CD8-positive, alpha-beta memory T cell (primary cell): ENCODE data around the gene ZNF746. TPM values are rescaled to one million over a fixed set of nuclear protein-coding genes. Genes with fewer than 3 reads are reported as not detected.
A peak's percentile ranks its signal among the peaks of the same experiment; 100 is the strongest.

Experiments
- CTCF ChIA-PET: fragments of 350-600 bp; sonication (Branson Sonifier 250); formaldehyde crosslinking; loops from one replicate; lab custom pipeline; 2021; ENCODE audit warnings: antibody characterized with exemption; lab: Charles Lee
- POLR2A ChIA-PET: fragments of 350-600 bp; sonication (Branson Sonifier 250); formaldehyde crosslinking; loops from one replicate; lab custom pipeline; 2021; ENCODE audit warnings: antibody characterized with exemption; lab: Charles Lee
- DNase-seq, 5 donors: peaks; one replicate each; pipeline versions ENCODE4 v3.0.0 to v3.0.0-alpha.2; 2020 to 2022; ENCODE audit warnings: mixed read lengths in 1 of 5
- H3K27ac ChIP-seq: one replicate; pipeline ENCODE4 v1.7.0; 2013; ENCODE audit warnings: low read depth, mild to moderate bottlenecking, low read length, moderate library complexity
- H3K27me3 ChIP-seq: 2 replicates; pipeline ENCODE4 v1.7.0; 2013; ENCODE audit warnings: low read length, mild to moderate bottlenecking; ENCODE audit not compliant: insufficient read depth, poor library complexity, severe bottlenecking
- H3K36me3 ChIP-seq: 2 replicates; pipeline ENCODE4 v1.7.0; 2013; ENCODE audit warnings: mild to moderate bottlenecking, low read length, moderate library complexity; ENCODE audit not compliant: insufficient read depth
- H3K4me1 ChIP-seq: 2 replicates; pipeline ENCODE4 v1.7.0; 2013; ENCODE audit warnings: mild to moderate bottlenecking, low read length, moderate library complexity; ENCODE audit not compliant: insufficient read depth
- H3K4me3 ChIP-seq: 2 replicates; pipeline ENCODE4 v1.7.0; 2013; ENCODE audit warnings: mild to moderate bottlenecking, low read length
- H3K9me3 ChIP-seq: 2 replicates; pipeline ENCODE4 v1.7.0; 2013; ENCODE audit warnings: mild to moderate bottlenecking, low read length
- H3K27ac Mint-ChIP-seq, 8 donors: one replicate each; pipeline ENCODE4 v1.8.0; 2020 to 2021; ENCODE audit warnings: mixed read lengths in 8 of 8, mild to moderate bottlenecking in 6 of 8, inconsistent platforms in 3 of 8, moderate library complexity in 3 of 8
- H3K27me3 Mint-ChIP-seq, 2 donors: one replicate each; pipeline ENCODE4 v1.8.0; 2020 to 2021; ENCODE audit warnings: mixed read lengths in 2 of 2, mild to moderate bottlenecking in 1 of 2, moderate library complexity in 1 of 2
- H3K36me3 Mint-ChIP-seq, 3 donors: one replicate each; pipeline ENCODE4 v1.8.0; 2020 to 2021; ENCODE audit warnings: mixed read lengths in 3 of 3, inconsistent platforms in 1 of 3, mild to moderate bottlenecking in 1 of 3
- H3K4me1 Mint-ChIP-seq, 3 donors: one replicate each; pipeline ENCODE4 v1.8.0; 2020 to 2021; ENCODE audit warnings: mixed read lengths in 3 of 3, inconsistent platforms in 1 of 3, mild to moderate bottlenecking in 1 of 3
- H3K4me3 Mint-ChIP-seq, 7 donors: one replicate each; pipeline ENCODE4 v1.8.0; 2020 to 2021; ENCODE audit warnings: mixed read lengths in 7 of 7, mild to moderate bottlenecking in 6 of 7, moderate library complexity in 4 of 7, inconsistent platforms in 2 of 7
- H3K9me3 Mint-ChIP-seq, 5 donors: one replicate each; pipeline ENCODE4 v1.8.0; 2020 to 2022; ENCODE audit warnings: mixed read lengths in 5 of 5, mild to moderate bottlenecking in 3 of 5, moderate library complexity in 2 of 5, inconsistent platforms in 1 of 5
- polyA plus RNA-seq: library from polyadenylated mRNA; unstranded; fragments of 300-500 nt; fragmentation: Illumina TruSeq; gene quantifications from one replicate; pipeline ENCODE4 v1.2.3, GENCODE V29; 2021
- total RNA-seq, 2 experiments: library from RNA; stranded (reverse); gene quantifications; one replicate each; pipeline ENCODE4 v1.2.3, GENCODE V29; 2021

ZNF746 gene
- total and polyA plus RNA-seq, 3 experiments from 2014 or later = 13.9 to 21.3 (median 19.9) TPM

DNA sequence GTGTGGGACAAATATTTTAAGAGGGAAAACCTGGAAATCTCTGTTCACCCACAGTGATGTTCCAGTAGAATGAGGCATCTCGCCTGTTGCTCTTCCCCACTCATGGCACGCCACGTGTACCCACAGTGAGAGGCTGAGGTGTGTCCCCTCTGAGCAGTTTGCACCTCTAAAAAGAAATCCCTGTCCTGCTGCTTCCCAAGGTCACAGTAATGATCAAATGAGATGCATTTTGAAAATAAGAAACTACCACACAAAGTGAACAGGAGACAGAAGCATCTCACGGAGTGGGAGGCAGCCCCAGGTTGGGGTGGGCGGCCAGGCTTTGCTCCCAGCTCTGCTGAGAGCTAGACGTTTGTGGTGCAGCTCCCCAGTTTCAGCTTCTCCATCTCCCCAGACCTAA lies 24.4 kb downstream of the ZNF746 start:
- CTCF ChIA-PET = no interaction called here
- Mint-ChIP-seq H3K9me3 (no peaks in the 10 kb centered on the region), H3K27ac (peak overlapping the region in 1 of 8 donors; percentile 4), H3K4me3 (no peak overlapping the region), H3K36me3 (peaks cover 4 to 63% (median 12%) of the 10 kb centered on the region in 3 donors), H3K4me1 (peaks cover 0 to 4% (median 2%) of the 10 kb centered on the region in 3 donors), H3K27me3 (peaks cover 0 to 1% of the 10 kb centered on the region in 2 donors)
- Histone ChIP-seq H3K4me1 (no peaks in the 10 kb centered on the region), H3K36me3 (peaks cover 26% of the 10 kb centered on the region), H3K4me3 (no peak overlapping the region), H3K9me3 (no peaks in the 10 kb centered on the region), H3K27me3 (no peaks in the 10 kb centered on the region), H3K27ac (no peak overlapping the region)
- POLR2A ChIA-PET = no interaction called here
- DNase-seq = no peak

DNA sequence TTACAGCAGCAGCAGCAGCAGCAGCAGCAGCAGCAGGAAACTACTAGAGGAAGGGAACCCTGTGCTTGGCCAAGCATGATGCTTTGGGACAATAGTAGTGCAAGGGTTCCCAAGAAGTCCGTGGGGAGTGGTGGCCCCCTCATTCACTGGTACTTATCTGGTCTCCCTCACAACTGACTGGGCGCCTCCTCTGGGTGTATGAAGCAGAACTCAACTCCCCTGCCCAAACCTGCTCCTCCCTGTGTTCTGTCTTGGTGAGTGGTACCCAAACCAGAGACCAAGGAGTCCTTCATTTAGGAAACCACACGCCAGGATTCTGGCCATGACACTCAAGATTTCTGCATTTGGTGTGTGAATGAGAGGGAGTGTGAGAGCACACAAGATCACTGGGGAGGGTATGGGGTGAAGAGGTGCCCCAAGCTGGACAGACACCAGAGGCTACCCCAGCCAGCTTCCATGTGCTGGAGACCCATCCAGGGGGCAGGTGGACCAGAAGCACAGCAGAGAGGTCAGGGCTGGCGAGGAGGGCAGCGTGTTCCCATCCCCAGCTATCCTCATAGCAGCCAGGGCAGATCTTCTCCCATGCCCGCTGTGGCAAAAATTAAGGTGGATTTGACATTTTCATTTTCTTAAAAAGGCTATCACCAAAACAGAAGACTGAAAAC lies 26.2 kb downstream of the ZNF746 start:
- Histone ChIP-seq H3K27ac (no peak overlapping the region), H3K4me3 (no peak overlapping the region), H3K9me3 (no peaks in the 10 kb centered on the region), H3K27me3 (no peaks in the 10 kb centered on the region), H3K4me1 (no peaks in the 10 kb centered on the region), H3K36me3 (peaks cover 22% of the 10 kb centered on the region)
- ChIA-PET POLR2A (no interaction called here), CTCF (no interaction called here)
- Mint-ChIP-seq H3K4me1 (peaks cover 0 to 2% (median 1%) of the 10 kb centered on the region in 3 donors), H3K9me3 (peaks cover 0 to under 1% (median 0%) of the 10 kb centered on the region in 5 donors), H3K4me3 (no peak overlapping the region), H3K27me3 (peaks cover 0 to 4% of the 10 kb centered on the region in 2 donors), H3K36me3 (peaks cover 4 to 46% (median 10%) of the 10 kb centered on the region in 3 donors), H3K27ac (no peak overlapping the region)
- no peak for DNase-seq

DNA sequence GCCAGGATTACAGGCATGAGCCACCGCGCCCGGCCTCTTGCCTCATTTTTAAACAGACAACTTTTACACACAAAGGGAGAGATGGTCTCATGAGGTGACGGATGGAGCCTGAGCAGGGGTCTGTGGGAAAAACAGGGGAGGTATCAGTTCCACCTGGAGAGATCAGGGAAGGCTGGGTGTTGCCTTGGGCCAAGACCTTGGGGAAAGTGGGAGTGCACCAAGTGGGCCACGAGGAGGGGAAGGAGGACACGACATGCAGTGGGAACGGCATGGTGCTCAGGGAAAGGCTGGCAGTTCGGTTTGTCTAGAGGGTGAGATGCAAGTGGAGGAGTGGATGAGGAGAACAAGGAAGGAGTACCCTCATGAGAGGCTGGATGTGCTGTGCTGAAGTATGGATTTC lies 27.8 kb downstream of the ZNF746 start:
- Mint-ChIP-seq H3K36me3 (peaks cover 0 to 36% (median 2%) of the 10 kb centered on the region in 3 donors), H3K4me3 (no peak overlapping the region), H3K9me3 (peaks cover 0 to 5% (median 0%) of the 10 kb centered on the region in 5 donors), H3K27me3 (peaks cover 4 to 12% of the 10 kb centered on the region in 2 donors), H3K27ac (peak overlapping the region in 1 of 8 donors; percentile 12), H3K4me1 (no peaks in the 10 kb centered on the region)
- no peaks in the 10 kb centered on the region for H3K9me3 ChIP-seq
- no peak overlapping the region for H3K4me3 ChIP-seq
- H3K27ac ChIP-seq = no peak overlapping the region
- peaks cover 9% of the 10 kb centered on the region for H3K36me3 ChIP-seq
- CTCF ChIA-PET = no interaction called here
- POLR2A ChIA-PET = no interaction called here
- no peaks in the 10 kb centered on the region for H3K27me3 ChIP-seq
- H3K4me1 ChIP-seq = no peaks in the 10 kb centered on the region
- DNase-seq = no peak

DNA sequence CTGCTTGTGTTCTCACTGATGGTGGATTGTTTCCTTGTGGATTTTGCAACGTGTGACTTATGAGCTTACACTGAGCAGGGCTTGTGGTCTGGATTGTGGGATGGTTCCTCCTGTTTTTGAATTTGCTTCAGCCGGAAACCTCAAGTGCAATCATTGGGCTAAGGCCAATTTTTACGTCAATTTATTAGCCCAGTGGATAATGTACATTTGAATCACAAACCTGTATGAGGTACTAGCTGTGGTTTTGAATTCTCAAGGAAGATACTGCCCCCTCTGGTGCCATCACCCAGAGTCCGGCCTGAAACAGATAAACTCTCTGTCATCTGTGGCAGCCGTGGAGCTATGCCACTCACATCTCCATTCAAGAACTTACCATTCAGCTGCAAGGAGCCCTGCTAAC lies 29.4 kb downstream of the ZNF746 start:
- no peaks in the 10 kb centered on the region for H3K27me3 ChIP-seq
- no peak overlapping the region for H3K4me3 ChIP-seq
- CTCF ChIA-PET = no interaction called here
- no peak overlapping the region for H3K27ac ChIP-seq
- no peaks in the 10 kb centered on the region for H3K4me1 ChIP-seq
- Mint-ChIP-seq H3K36me3 (peaks cover 0 to 24% (median 2%) of the 10 kb centered on the region in 3 donors), H3K9me3 (peaks cover 0 to 5% (median 0%) of the 10 kb centered on the region in 5 donors), H3K4me1 (no peaks in the 10 kb centered on the region), H3K4me3 (no peak overlapping the region), H3K27me3 (peaks cover 4 to 20% of the 10 kb centered on the region in 2 donors), H3K27ac (peak overlapping the region in 1 of 8 donors; percentile 8)
- no peak for DNase-seq
- H3K9me3 ChIP-seq = no peaks in the 10 kb centered on the region
- no peaks in the 10 kb centered on the region for H3K36me3 ChIP-seq
- POLR2A ChIA-PET = no interaction called here

- Mint-ChIP-seq H3K36me3 (peaks cover 0 to 16% (median 2%) of the 10 kb centered on the region in 3 donors), H3K9me3 (peaks cover 0 to 5% (median 0%) of the 10 kb centered on the region in 5 donors), H3K27ac (no peak overlapping the region), H3K27me3 (peaks cover 4 to 20% of the 10 kb centered on the region in 2 donors), H3K4me3 (no peak overlapping the region), H3K4me1 (peaks cover 0 to 2% (median under 1%) of the 10 kb centered on the region in 3 donors)
- H3K4me1 ChIP-seq = no peaks in the 10 kb centered on the region
- H3K36me3 ChIP-seq = no peaks in the 10 kb centered on the region
- H3K4me3 ChIP-seq = no peak overlapping the region
- CTCF ChIA-PET = no interaction called here
- no peaks in the 10 kb centered on the region for H3K9me3 ChIP-seq
- no peaks in the 10 kb centered on the region for H3K27me3 ChIP-seq
- no peak overlapping the region for H3K27ac ChIP-seq
- POLR2A ChIA-PET = no interaction called here
- no peak for DNase-seq
These were observed 30.2 kb downstream of the ZNF746 start for GRCh38 chr7:149467321-149467859.

DNA sequence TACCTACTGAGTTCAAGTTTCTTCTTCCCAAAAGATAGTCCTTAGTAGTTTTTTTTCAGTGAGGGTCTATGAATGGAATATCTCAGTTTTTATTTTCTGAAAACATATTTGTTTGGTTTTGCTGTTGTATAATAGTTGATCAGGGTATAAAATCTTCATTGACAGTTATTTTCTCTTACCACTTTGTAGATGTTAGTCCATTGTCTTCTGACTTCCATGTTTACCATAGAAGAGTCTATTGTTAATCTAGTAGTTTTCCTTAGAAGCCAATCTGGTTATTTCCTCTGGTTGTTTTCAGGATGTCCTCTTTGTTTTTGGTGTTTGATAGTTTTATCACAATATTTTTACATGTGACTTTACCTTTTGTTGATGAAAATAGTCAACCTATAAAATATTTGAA lies 31.2 kb downstream of the ZNF746 start:
- Mint-ChIP-seq H3K4me3 (no peak overlapping the region), H3K9me3 (peaks cover 0 to 5% (median 0%) of the 10 kb centered on the region in 5 donors), H3K36me3 (peaks cover 0 to 9% (median 2%) of the 10 kb centered on the region in 3 donors), H3K4me1 (peaks cover 1 to 5% (median 3%) of the 10 kb centered on the region in 3 donors), H3K27me3 (peaks cover 6 to 20% of the 10 kb centered on the region in 2 donors), H3K27ac (no peak overlapping the region)
- Histone ChIP-seq H3K4me3 (no peak overlapping the region), H3K4me1 (peaks cover under 1% of the 10 kb centered on the region), H3K36me3 (no peaks in the 10 kb centered on the region), H3K9me3 (no peaks in the 10 kb centered on the region), H3K27ac (no peak overlapping the region), H3K27me3 (no peaks in the 10 kb centered on the region)
- ChIA-PET CTCF (no interaction called here), POLR2A (no interaction called here)
- no peak for DNase-seq

DNA sequence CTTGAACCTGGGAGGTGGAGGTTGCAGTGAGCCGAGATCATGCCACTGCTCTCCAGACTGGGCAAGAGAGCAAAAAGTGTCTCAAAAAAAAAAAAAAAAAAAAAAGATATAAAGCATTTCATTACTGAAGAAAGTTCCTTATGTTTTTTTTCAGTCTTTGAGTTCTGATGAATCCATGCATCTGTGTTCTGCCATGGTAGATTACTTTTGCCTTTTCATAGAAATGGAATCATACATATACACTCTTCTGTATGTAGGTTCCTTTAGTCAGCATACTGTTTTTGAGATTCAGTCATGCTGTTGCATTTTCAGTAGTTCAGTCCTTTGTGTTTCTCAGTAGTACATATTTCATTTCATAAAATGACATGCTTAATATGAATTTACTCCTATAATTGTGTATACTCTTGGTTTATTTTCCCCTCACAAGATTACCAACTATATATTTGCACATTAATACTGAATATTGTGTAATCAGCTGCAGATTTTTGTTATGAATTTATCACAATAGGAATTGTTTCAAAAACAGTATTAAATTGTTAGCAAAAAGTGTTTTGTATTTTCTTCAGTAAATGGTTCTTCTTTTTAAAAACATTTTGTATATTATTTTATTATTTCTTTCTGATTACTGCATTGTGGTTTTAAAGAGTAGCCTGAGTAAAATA lies 34.0 kb downstream of the ZNF746 start:
- H3K9me3 Mint-ChIP-seq = peaks cover 0 to 5% (median 0%) of the 10 kb centered on the region in 5 donors
- no peak for DNase-seq
- Histone ChIP-seq H3K27ac (no peak overlapping the region), H3K4me1 (peaks cover 15% of the 10 kb centered on the region), H3K4me3 (no peak overlapping the region), H3K9me3 (no peaks in the 10 kb centered on the region), H3K36me3 (no peaks in the 10 kb centered on the region), H3K27me3 (no peaks in the 10 kb centered on the region)
- H3K27ac Mint-ChIP-seq = no peak overlapping the region
- CTCF ChIA-PET = no interaction called here
- POLR2A ChIA-PET = no interaction called here
- peaks cover 0 to 1% (median 0%) of the 10 kb centered on the region in 3 donors for H3K36me3 Mint-ChIP-seq
- peaks cover 5 to 20% of the 10 kb centered on the region in 2 donors for H3K27me3 Mint-ChIP-seq
- H3K4me1 Mint-ChIP-seq = peaks cover 13 to 15% (median 13%) of the 10 kb centered on the region in 3 donors
- no peak overlapping the region for H3K4me3 Mint-ChIP-seq

- POLR2A ChIA-PET = interaction anchor here (3.0 kb wide), 1 partner anchor 39 kb away, joined by 14 read pairs; no protein-coding TSS in a partner anchor
These were observed 35.5 kb downstream of the ZNF746 start for GRCh38 chr7:149462101-149462520.

More at GRCh38 chr7:149462101-149462520, 35.5 kb downstream of the ZNF746 start:
- CTCF ChIA-PET = interaction anchor here (2.2 kb wide), 1 partner anchor 40 kb away, joined by 16 read pairs; no protein-coding TSS in a partner anchor
- H3K27ac Mint-ChIP-seq = peak overlapping the region in 2 of 8 donors; percentile 8 to 64
- no peaks in the 10 kb centered on the region for H3K27me3 ChIP-seq
- peak overlapping the region; percentile 23 to 89 (median 52) for H3K4me3 Mint-ChIP-seq
- DNase-seq = no peak
- H3K4me1 Mint-ChIP-seq = peaks cover 24 to 28% (median 27%) of the 10 kb centered on the region in 3 donors
- H3K9me3 Mint-ChIP-seq = peaks cover 0 to 5% (median 0%) of the 10 kb centered on the region in 5 donors
- H3K9me3 ChIP-seq = no peaks in the 10 kb centered on the region
- H3K36me3 ChIP-seq = no peaks in the 10 kb centered on the region
- no peak overlapping the region for H3K4me3 ChIP-seq
- H3K36me3 Mint-ChIP-seq = peaks cover 0 to 5% (median 0%) of the 10 kb centered on the region in 3 donors
- no peak overlapping the region for H3K27ac ChIP-seq
- peaks cover 26% of the 10 kb centered on the region for H3K4me1 ChIP-seq
- peaks cover 5 to 20% of the 10 kb centered on the region in 2 donors for H3K27me3 Mint-ChIP-seq
